ENCODE measurements around the gene BCKDHA.

BCKDHA gene

GRCh38 chr19:41363753-41364523 lies 33.7 kb upstream of the BCKDHA start, which contains the start of gene B9D2:
Gene B9D2, minus strand, starts transcription at chr19:41364149. Its CDS starts 630 bp downstream, at chr19:41363519.
- Histone ChIP-seq H3K79me2 (ENCODE audit: control insufficient read depth, insufficient read depth, low read length) (no peaks in the 10 kb centered on the region), H2AK5ac (ENCODE audit: low read length) (peak within 1 kb of the TSS; percentile 96), H2BK15ac (replicated peaks; ENCODE audit: low read depth) (no peak within 1 kb of the TSS), H3K36me3 (ENCODE audit: control insufficient read depth, insufficient read depth, low read length) (no peaks in the 10 kb centered on the region), H3K4ac (ENCODE audit: low read depth, low read length) (peak within 1 kb of the TSS; percentile 93), H3K23ac (ENCODE audit: low read length) (no peak within 1 kb of the TSS), H3K4me3 (ENCODE audit: low read length) (peak within 1 kb of the TSS; percentile 68), H2BK120ac (ENCODE audit: low read depth, low read length) (no peak within 1 kb of the TSS), H2BK5ac (ENCODE audit: low read length) (peak within 1 kb of the TSS; percentile 82), H4K5ac (ENCODE audit: low read length) (peak within 1 kb of the TSS; percentile 77), H3K56ac (ENCODE audit: low read length) (peak within 1 kb of the TSS; percentile 92), H3K79me1 (ENCODE audit: low read length) (peaks cover 4% of the 10 kb centered on the region), H3K27ac (ENCODE audit: low read depth, low read length) (peak within 1 kb of the TSS; percentile 51), H3K4me1 (ENCODE audit: control insufficient read depth, low read depth, low read length) (peaks cover 3% of the 10 kb centered on the region), H3K9ac (ENCODE audit: low read length) (peak within 1 kb of the TSS; percentile 90), H4K8ac (ENCODE audit: low read depth, low read length) (peak within 1 kb of the TSS; percentile 84), H3K18ac (ENCODE audit: low read length) (peak within 1 kb of the TSS; percentile 78), H3K4me2 (ENCODE audit: low read length) (peak within 1 kb of the TSS; percentile 84), H3K27me3 (ENCODE audit: insufficient read depth, low read length, poor library complexity) (no peaks in the 10 kb centered on the region)
- DNase-seq: peak; percentile 99
- WGBS (ENCODE audit: extremely low coverage, insufficient coverage, low lambda C conversion rate): no CpG with 5 or more reads among the region's 56 CpGs

DNA sequence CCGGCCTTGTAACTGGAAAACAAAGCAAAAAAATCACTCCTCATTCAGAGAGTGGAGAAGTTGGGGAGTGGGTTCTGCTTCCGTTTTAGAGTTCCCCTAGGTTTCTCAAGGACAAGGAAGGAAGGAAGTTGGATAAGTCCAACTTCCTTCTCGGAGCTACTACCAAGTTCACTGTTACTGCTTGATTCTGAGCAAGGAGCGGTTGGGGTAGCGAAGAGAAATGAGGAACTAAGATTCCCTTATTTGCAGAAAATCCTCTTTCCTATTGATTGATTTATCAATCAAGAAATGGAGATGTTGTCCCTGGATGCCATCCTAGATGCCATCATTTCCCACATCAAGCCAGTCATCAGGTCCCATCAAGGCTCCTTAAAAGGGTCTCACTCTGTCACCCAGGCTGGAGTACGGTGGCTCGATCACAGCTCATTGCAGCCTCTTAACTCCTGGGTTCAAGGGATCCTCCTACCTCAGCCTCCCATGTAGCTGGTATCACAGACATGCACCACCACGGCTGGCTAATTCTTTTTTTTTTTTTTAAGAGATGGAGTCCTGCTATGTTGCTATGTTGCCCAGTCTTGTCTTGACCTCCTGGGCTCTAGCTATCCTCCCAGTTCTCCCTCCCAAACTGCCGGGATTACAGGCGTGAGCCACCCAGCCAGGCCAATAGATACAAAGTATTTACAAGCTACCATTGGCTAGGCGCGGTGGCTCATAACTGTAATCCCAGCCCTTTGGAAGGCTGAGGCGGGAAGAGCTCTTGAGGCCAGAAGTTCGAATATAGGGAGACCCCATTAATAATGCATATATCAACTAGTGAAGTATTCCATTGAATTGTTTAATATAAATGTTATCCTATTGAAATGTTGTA lies 32.9 kb upstream of the BCKDHA start:
- peak overlapping the region; percentile 84 for H3K4me2 ChIP-seq (ENCODE audit: low read length)
- H3K23ac ChIP-seq (ENCODE audit: low read length): no peak overlapping the region
- H3K9ac ChIP-seq (ENCODE audit: low read length): peak overlapping the region; percentile 90
- peak overlapping the region; percentile 78 for H3K18ac ChIP-seq (ENCODE audit: low read length)
- DNase-seq: no peak
- WGBS (ENCODE audit: extremely low coverage, insufficient coverage, low lambda C conversion rate): no CpG with 5 or more reads among the region's 14 CpGs
- H3K4me3 ChIP-seq (ENCODE audit: low read length): peak overlapping the region; percentile 68
- peaks cover 4% of the 10 kb centered on the region for H3K79me1 ChIP-seq (ENCODE audit: low read length)
- peak overlapping the region; percentile 93 for H3K4ac ChIP-seq (ENCODE audit: low read depth, low read length)
- peak overlapping the region; percentile 82 for H2BK5ac ChIP-seq (ENCODE audit: low read length)
- H4K5ac ChIP-seq (ENCODE audit: low read length): peak overlapping the region; percentile 77
- peak overlapping the region; percentile 96 for H2AK5ac ChIP-seq (ENCODE audit: low read length)
- H3K27me3 ChIP-seq (ENCODE audit: insufficient read depth, low read length, poor library complexity): no peaks in the 10 kb centered on the region
- H3K36me3 ChIP-seq (ENCODE audit: control insufficient read depth, insufficient read depth, low read length): no peaks in the 10 kb centered on the region
- H3K56ac ChIP-seq (ENCODE audit: low read length): peak overlapping the region; percentile 92
- peaks cover 3% of the 10 kb centered on the region for H3K4me1 ChIP-seq (ENCODE audit: control insufficient read depth, low read depth, low read length)
- no peaks in the 10 kb centered on the region for H3K79me2 ChIP-seq (ENCODE audit: control insufficient read depth, insufficient read depth, low read length)
- no peak overlapping the region for H2BK15ac ChIP-seq (replicated peaks; ENCODE audit: low read depth)
- H3K27ac ChIP-seq (ENCODE audit: low read depth, low read length): no peak overlapping the region
- H4K8ac ChIP-seq (ENCODE audit: low read depth, low read length): peak overlapping the region; percentile 43
- no peak overlapping the region for H2BK120ac ChIP-seq (ENCODE audit: low read depth, low read length)

GRCh38 chr19:41366089-41366488 lies 31.5 kb upstream of the BCKDHA start:
- H2BK15ac ChIP-seq (replicated peaks; ENCODE audit: low read depth): no peak overlapping the region
- H3K4ac ChIP-seq (ENCODE audit: low read depth, low read length): no peak overlapping the region
- no peaks in the 10 kb centered on the region for H3K36me3 ChIP-seq (ENCODE audit: control insufficient read depth, insufficient read depth, low read length)
- peaks cover 4% of the 10 kb centered on the region for H3K79me1 ChIP-seq (ENCODE audit: low read length)
- H3K4me3 ChIP-seq (ENCODE audit: low read length): no peak overlapping the region
- H3K27ac ChIP-seq (ENCODE audit: low read depth, low read length): no peak overlapping the region
- H2BK120ac ChIP-seq (ENCODE audit: low read depth, low read length): no peak overlapping the region
- H3K4me1 ChIP-seq (ENCODE audit: control insufficient read depth, low read depth, low read length): peaks cover 3% of the 10 kb centered on the region
- no peak for DNase-seq
- no peak overlapping the region for H2BK5ac ChIP-seq (ENCODE audit: low read length)
- H3K23ac ChIP-seq (ENCODE audit: low read length): no peak overlapping the region
- H3K18ac ChIP-seq (ENCODE audit: low read length): no peak overlapping the region
- no peak overlapping the region for H2AK5ac ChIP-seq (ENCODE audit: low read length)
- H3K4me2 ChIP-seq (ENCODE audit: low read length): no peak overlapping the region
- H3K79me2 ChIP-seq (ENCODE audit: control insufficient read depth, insufficient read depth, low read length): no peaks in the 10 kb centered on the region
- no peak overlapping the region for H3K9ac ChIP-seq (ENCODE audit: low read length)
- H3K56ac ChIP-seq (ENCODE audit: low read length): no peak overlapping the region
- no CpG with 5 or more reads among the region's 1 CpG for WGBS (ENCODE audit: extremely low coverage, insufficient coverage, low lambda C conversion rate)
- H4K5ac ChIP-seq (ENCODE audit: low read length): no peak overlapping the region
- no peak overlapping the region for H4K8ac ChIP-seq (ENCODE audit: low read depth, low read length)
- H3K27me3 ChIP-seq (ENCODE audit: insufficient read depth, low read length, poor library complexity): no peaks in the 10 kb centered on the region

- Histone ChIP-seq H3K4me1 (ENCODE audit: control insufficient read depth, low read depth, low read length) (peaks cover 3% of the 10 kb centered on the region), H3K9ac (ENCODE audit: low read length) (no peak overlapping the region), H3K79me2 (ENCODE audit: control insufficient read depth, insufficient read depth, low read length) (no peaks in the 10 kb centered on the region), H2AK5ac (ENCODE audit: low read length) (no peak overlapping the region), H3K4me3 (ENCODE audit: low read length) (no peak overlapping the region), H3K4ac (ENCODE audit: low read depth, low read length) (no peak overlapping the region), H3K18ac (ENCODE audit: low read length) (no peak overlapping the region), H3K79me1 (ENCODE audit: low read length) (peaks cover 4% of the 10 kb centered on the region), H4K5ac (ENCODE audit: low read length) (no peak overlapping the region), H2BK15ac (replicated peaks; ENCODE audit: low read depth) (no peak overlapping the region), H3K36me3 (ENCODE audit: control insufficient read depth, insufficient read depth, low read length) (no peaks in the 10 kb centered on the region), H3K4me2 (ENCODE audit: low read length) (no peak overlapping the region), H2BK5ac (ENCODE audit: low read length) (no peak overlapping the region), H3K56ac (ENCODE audit: low read length) (no peak overlapping the region), H4K8ac (ENCODE audit: low read depth, low read length) (no peak overlapping the region), H3K23ac (ENCODE audit: low read length) (no peak overlapping the region), H3K27ac (ENCODE audit: low read depth, low read length) (no peak overlapping the region), H2BK120ac (ENCODE audit: low read depth, low read length) (no peak overlapping the region), H3K27me3 (ENCODE audit: insufficient read depth, low read length, poor library complexity) (no peaks in the 10 kb centered on the region)
- no CpG with 5 or more reads among the region's 6 CpGs for WGBS (ENCODE audit: extremely low coverage, insufficient coverage, low lambda C conversion rate)
- DNase-seq: no peak
Measured at GRCh38 chr19:41367848-41368301, 29.7 kb upstream of the BCKDHA start.

DNA sequence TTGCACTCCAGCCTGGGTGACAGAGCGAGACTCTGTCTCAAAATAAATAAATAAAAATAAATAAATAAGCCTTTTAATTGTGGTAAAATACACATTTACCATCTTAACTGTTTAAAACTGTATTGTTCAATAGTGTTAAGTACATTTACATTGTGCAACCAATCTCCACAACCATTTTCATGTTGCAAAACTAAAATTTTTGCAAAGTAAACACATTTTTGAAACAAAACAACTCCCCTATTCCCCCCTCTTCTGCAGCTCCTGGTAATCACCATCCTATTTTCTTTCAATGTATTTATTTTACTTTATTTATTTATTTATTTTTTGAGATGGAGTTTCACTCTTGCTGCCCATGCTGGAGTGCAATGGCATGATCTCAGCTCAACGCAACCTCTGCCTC lies 27.8 kb upstream of the BCKDHA start:
- Histone ChIP-seq H3K4me2 (ENCODE audit: low read length) (no peak overlapping the region), H4K8ac (ENCODE audit: low read depth, low read length) (no peak overlapping the region), H2AK5ac (ENCODE audit: low read length) (no peak overlapping the region), H3K23ac (ENCODE audit: low read length) (no peak overlapping the region), H3K79me1 (ENCODE audit: low read length) (peaks cover 3% of the 10 kb centered on the region), H3K36me3 (ENCODE audit: control insufficient read depth, insufficient read depth, low read length) (no peaks in the 10 kb centered on the region), H2BK15ac (replicated peaks; ENCODE audit: low read depth) (no peak overlapping the region), H3K4me3 (ENCODE audit: low read length) (no peak overlapping the region), H2BK120ac (ENCODE audit: low read depth, low read length) (no peak overlapping the region), H3K56ac (ENCODE audit: low read length) (no peak overlapping the region), H3K27ac (ENCODE audit: low read depth, low read length) (no peak overlapping the region), H3K79me2 (ENCODE audit: control insufficient read depth, insufficient read depth, low read length) (no peaks in the 10 kb centered on the region), H3K18ac (ENCODE audit: low read length) (no peak overlapping the region), H3K9ac (ENCODE audit: low read length) (no peak overlapping the region), H2BK5ac (ENCODE audit: low read length) (no peak overlapping the region), H3K4ac (ENCODE audit: low read depth, low read length) (no peak overlapping the region), H3K27me3 (ENCODE audit: insufficient read depth, low read length, poor library complexity) (no peaks in the 10 kb centered on the region), H3K4me1 (ENCODE audit: control insufficient read depth, low read depth, low read length) (no peaks in the 10 kb centered on the region), H4K5ac (ENCODE audit: low read length) (no peak overlapping the region)
- no CpG with 5 or more reads among the region's 2 CpGs for WGBS (ENCODE audit: extremely low coverage, insufficient coverage, low lambda C conversion rate)
- DNase-seq: no peak

All from mesendoderm (in vitro differentiated cells).